HG03558 (cell line): ENCODE measurements around the gene FAM118B.
A peak's percentile ranks its signal among the peaks of the same experiment; 100 is the strongest.

Experiments used
- ATAC-seq: cut with Tn5 transposase; IDR thresholded peaks from one replicate; pipeline ENCODE4 v1.9.1; 2021; ENCODE audit warnings: moderate number of reproducible peaks; ENCODE audit not compliant: unreplicated experiment; ENCODE audit errors: extremely low read depth

FAM118B gene

GRCh38 chr11:126211236-126212088, at the start of gene FAM118B, which contains the start of gene RPUSD4:
Gene FAM118B (plus strand): TSS chr11:126211782. CDS start chr11:126235002, 23,220 bp downstream.
Gene RPUSD4 (minus strand): TSS chr11:126211650. CDS start chr11:126211638, 12 bp downstream.
- ATAC-seq: peak; percentile 84

- ATAC-seq: no peak
Observed at GRCh38 chr11:126162306-126163030, 49.1 kb upstream of the FAM118B start.

- no peak for ATAC-seq
Observed at GRCh38 chr11:126163074-126163700, 48.4 kb upstream of the FAM118B start.

GRCh38 chr11:126163779-126164178, 47.8 kb upstream of the FAM118B start:
- ATAC-seq: no peak

GRCh38 chr11:126164781-126165180, 46.8 kb upstream of the FAM118B start:
- ATAC-seq: no peak

- no peak for ATAC-seq
Observed at GRCh38 chr11:126165311-126165720, 46.3 kb upstream of the FAM118B start.

GRCh38 chr11:126165757-126166156, 45.8 kb upstream of the FAM118B start:
- ATAC-seq: no peak

GRCh38 chr11:126166413-126166812, 45.2 kb upstream of the FAM118B start:
- ATAC-seq: no peak

GRCh38 chr11:126167488-126167887, 44.1 kb upstream of the FAM118B start:
- ATAC-seq: no peak

- no peak for ATAC-seq
Observed at GRCh38 chr11:126169291-126169690, 42.3 kb upstream of the FAM118B start.

- no peak for ATAC-seq
Observed at GRCh38 chr11:126172596-126173038, 39.0 kb upstream of the FAM118B start.

GRCh38 chr11:126173257-126173656, 38.3 kb upstream of the FAM118B start:
- ATAC-seq: no peak

GRCh38 chr11:126174816-126175215, 36.8 kb upstream of the FAM118B start:
- ATAC-seq: no peak

GRCh38 chr11:126175393-126175792, 36.2 kb upstream of the FAM118B start:
- ATAC-seq: no peak

- no peak for ATAC-seq
Observed at GRCh38 chr11:126176853-126177470, 34.6 kb upstream of the FAM118B start.

GRCh38 chr11:126181939-126182730, 29.4 kb upstream of the FAM118B start:
- ATAC-seq: no peak

- no peak for ATAC-seq
Observed at GRCh38 chr11:126182787-126183445, 28.7 kb upstream of the FAM118B start.

- no peak for ATAC-seq
Observed at GRCh38 chr11:126185259-126186024, 26.1 kb upstream of the FAM118B start.
